GM12878 (cell line): ENCODE measurements around the gene CHERP. TPM values are rescaled to one million over a fixed set of nuclear protein-coding genes. Genes with fewer than 3 reads are reported as not detected.

Source experiments
- ATAC-seq: fragments of 200-7000 bp; cut with Tn5 transposase; 3 replicates; pipeline ENCODE4 v1.9.1; 2020; ENCODE audit warnings: mild to moderate bottlenecking, moderate library complexity
- BruUV-seq: library from RNA; stranded (reverse); fragments of 400-500 nt; replicated peaks from 2 replicates; lab custom pipeline; 2021; lab: Mats Ljungman, UMichigan
- CTCF ChIA-PET: fragments of 300-600 bp; sonication (Branson Sonifier 250); formaldehyde crosslinking; extraction: SDS; loops from one replicate; lab custom pipeline; 2021; ENCODE audit warnings: inconsistent platforms; lab: Yijun Ruan, JAX
- POLR2A ChIA-PET: fragments of 350-600 bp; formaldehyde crosslinking; extraction: SDS; loops from one replicate; lab custom pipeline; 2021; ENCODE audit warnings: inconsistent platforms; lab: Charles Lee
- RAD21 ChIA-PET: fragments of 300-600 bp; sonication (Branson Sonifier 250); formaldehyde crosslinking; loops from one replicate; lab custom pipeline; 2023; ENCODE audit warnings: antibody characterized with exemption; ENCODE audit not compliant: unreplicated experiment; lab: Charles Lee
- SMC1A ChIA-PET: fragments of 300-600 bp; sonication (Branson Sonifier 250); formaldehyde crosslinking; loops from one replicate; lab custom pipeline; 2023; ENCODE audit not compliant: unreplicated experiment, uncharacterized antibody; lab: Charles Lee
- DNase-seq: peaks from one replicate; pipeline ENCODE4 v3.0.0-alpha.2; 2011; ENCODE audit warnings: low read depth, low spot score
- FAIRE-seq: peaks from 3 replicates; lab custom pipeline; 2011; peaks lifted over from hg19 to GRCh38; lab: Jason Lieb, UNC
- H2AFZ ChIP-seq: 2 replicates; pipeline ENCODE4 v1.6.0; 2011; ENCODE audit warnings: low read depth, low read length, control low read depth; ENCODE audit not compliant: control insufficient read depth
- H3K27ac ChIP-seq: 2 replicates; pipeline ENCODE4 v1.5.1; 2011; ENCODE audit warnings: control low read depth; ENCODE audit not compliant: control insufficient read depth, insufficient read depth
- H3K27me3 ChIP-seq, 2 experiments: replicated peaks in 1 of 2; 2 replicates each; pipeline versions ENCODE4 v1.6.0 to v1.6.1; 2011; ENCODE audit warnings: low read length in 1 of 2; ENCODE audit not compliant: control insufficient read depth in 2 of 2, insufficient read depth in 2 of 2
- H3K36me3 ChIP-seq, 2 experiments: 2 replicates each; pipeline ENCODE4 v1.5.1; 2011; ENCODE audit warnings: low read length in 1 of 2; ENCODE audit not compliant: control insufficient read depth in 2 of 2, insufficient read depth in 2 of 2
- H3K4me1 ChIP-seq: 2 replicates; pipeline ENCODE4 v1.6.1; 2011; ENCODE audit warnings: mild to moderate bottlenecking, low read length, moderate library complexity, mixed read lengths; ENCODE audit not compliant: control insufficient read depth, insufficient read depth
- H3K4me2 ChIP-seq: 2 replicates; pipeline ENCODE4 v1.6.0; 2011; ENCODE audit warnings: control low read depth; ENCODE audit not compliant: control insufficient read depth, insufficient read depth
- H3K4me3 ChIP-seq: fragments of 200-600 bp; sonication (generic); 2 replicates; pipeline ENCODE4 v1.5.1; 2016
- H3K79me2 ChIP-seq: 2 replicates; pipeline ENCODE4 v1.6.0; 2011; ENCODE audit warnings: low read length; ENCODE audit not compliant: control insufficient read depth, insufficient read depth
- H3K9ac ChIP-seq: 2 replicates; pipeline ENCODE4 v1.8.0; 2011; ENCODE audit warnings: low read length, control low read depth, mixed read lengths; ENCODE audit not compliant: control insufficient read depth, insufficient read depth
- H3K9me3 ChIP-seq: replicated peaks from 3 replicates; pipeline ENCODE4 v1.5.1; 2011; ENCODE audit warnings: mild to moderate bottlenecking, low read length; ENCODE audit not compliant: control insufficient read depth, insufficient read depth
- H4K20me1 ChIP-seq: 2 replicates; pipeline ENCODE4 v1.6.0; 2011; ENCODE audit not compliant: control insufficient read depth, insufficient read depth
- BMI1 ChIP-seq: fragments of 450-650 bp; IDR thresholded peaks from 2 replicates; pipeline ENCODE4 v1.6.1; 2016; ENCODE audit warnings: mild to moderate bottlenecking, moderate library complexity, borderline replicate concordance
- CBX5 ChIP-seq: sonication (generic); IDR thresholded peaks from 2 replicates; pipeline ENCODE4 v1.6.1; 2016; ENCODE audit warnings: low read depth, moderate library complexity, mild to moderate bottlenecking, inconsistent platforms
- CREB1 ChIP-seq: IDR thresholded peaks from 2 replicates; pipeline ENCODE4 v1.6.1; 2012; ENCODE audit warnings: low read depth, mild to moderate bottlenecking, inconsistent platforms
- CUX1 ChIP-seq: IDR thresholded peaks from 2 replicates; pipeline ENCODE4 v1.6.1; 2012; ENCODE audit warnings: improper control_type of control experiment, low read depth, low read length; ENCODE audit not compliant: insufficient replicate concordance
- E2F8 ChIP-seq: fragments of 450-650 bp; IDR thresholded peaks from 2 replicates; pipeline ENCODE4 v1.6.1; 2018; ENCODE audit warnings: mild to moderate bottlenecking, low read depth, moderate library complexity; ENCODE audit not compliant: partially characterized antibody
- EED ChIP-seq: sonication (generic); IDR thresholded peaks from 2 replicates; pipeline ENCODE4 v1.6.1; 2016; ENCODE audit warnings: antibody characterized with exemption, low read depth
- HDGF ChIP-seq: fragments of 450-650 bp; IDR thresholded peaks from 2 replicates; pipeline ENCODE4 v1.6.1; 2016; ENCODE audit warnings: antibody characterized with exemption
- KAT2A ChIP-seq: conservative IDR thresholded peaks from 2 replicates; pipeline ENCODE4 v1.6.1; 2011; ENCODE audit warnings: low read depth, low read length; ENCODE audit not compliant: control insufficient read depth
- NFYB ChIP-seq: IDR thresholded peaks from 2 replicates; pipeline ENCODE4 v1.6.1; 2011; ENCODE audit warnings: low read depth, mild to moderate bottlenecking, low read length, improper control_type of control experiment, moderate library complexity; ENCODE audit not compliant: insufficient read depth
- PML ChIP-seq: IDR thresholded peaks from 2 replicates; pipeline ENCODE4 v1.6.1; 2012; ENCODE audit warnings: low read length, inconsistent platforms
- SRF ChIP-seq, 2 experiments: IDR thresholded peaks; 2 replicates each; pipeline ENCODE4 v1.6.1; 2011; ENCODE audit warnings: low read depth in 2 of 2, low read length in 2 of 2, mild to moderate bottlenecking in 1 of 2, moderate library complexity in 1 of 2
- STAT3 ChIP-seq: IDR thresholded peaks from 2 replicates; pipeline ENCODE4 v1.6.1; 2011; ENCODE audit warnings: low read depth, low read length, improper control_type of control experiment
- TBL1XR1 ChIP-seq: IDR thresholded peaks from 2 replicates; pipeline ENCODE4 v1.6.1; 2012; ENCODE audit warnings: low read depth, low read length, improper control_type of control experiment
- ZBTB33 ChIP-seq: fragments of 450-650 bp; IDR thresholded peaks from 2 replicates; pipeline ENCODE4 v1.6.1; 2017; ENCODE audit warnings: mild to moderate bottlenecking
- ZNF207 ChIP-seq: fragments of 450-650 bp; IDR thresholded peaks from 2 replicates; pipeline ENCODE4 v1.6.1; 2014; ENCODE audit warnings: antibody characterized with exemption, mild to moderate bottlenecking, borderline replicate concordance
- ZNF24 ChIP-seq: fragments of 450-650 bp; IDR thresholded peaks from 2 replicates; pipeline ENCODE4 v1.6.1; 2017; ENCODE audit warnings: antibody characterized with exemption, mild to moderate bottlenecking
- WGBS: methylation state at CpG from one replicate; pipeline ENCODE4 v1.1.6; 2016; ENCODE audit warnings: low lambda C conversion rate; ENCODE audit not compliant: insufficient replicate concordance, insufficient coverage; ENCODE audit errors: missing lambda C conversion rate; 5-methylcytosine and 5-hydroxymethylcytosine counted together
- in situ Hi-C: fragments of 300-500 bp; cut with MboI; formaldehyde crosslinking; loops from 9 replicates; pipeline ENCODE4 v1.14.3; 2018; ENCODE audit warnings: mixed read lengths
- intact Hi-C: fragments of 100-400 bp; cut with micrococcal nuclease; formaldehyde crosslinking; loops from one replicate; pipeline ENCODE4 v1.14.2; 2022; ENCODE audit not compliant: unreplicated experiment
- polyA plus RNA-seq, 11 experiments: library from polyadenylated mRNA; depleted of rRNA in 4 of 11; unstranded in 6 of 11; stranded (reverse) in 5 of 11; fragments of >200 nt; fragmentation: Nextera tagmentation in 4 of 11; fragmentation: Illumina TruSeq in 1 of 11; extraction: Ambion mirVana in 4 of 11; extraction: Trizol in 1 of 11; gene quantifications; 1 replicate in 1 of 11; 2 replicates in 10 of 11; pipeline versions ENCODE4 v1.2.1 to v1.2.3, GENCODE V29; 2011 to 2016; ENCODE audit warnings: inconsistent platforms in 2 of 11, missing spikeins in 2 of 11, low read depth in 1 of 11
- total RNA-seq, 4 experiments: library from RNA; depleted of rRNA in 3 of 4; stranded (reverse); fragments of >200 nt in 3 of 4; fragmentation: Illumina TruSeq in 1 of 4; extraction: Trizol in 1 of 4; gene quantifications; 2 replicates each; pipeline versions ENCODE4 v1.2.1 to v1.2.3, GENCODE V29; 2013 to 2021

The CHERP gene
- total and polyA plus RNA-seq, 10 of the 15 experiments (the other 5 are each of a cell fraction or from before 2014, with no cell fraction given), result 0.66 to 65.3 (median 12.2) TPM

GRCh38 chr19:16537111-16537510, 5.1 kb downstream of the CHERP start:
- TF ChIP-seq BMI1 (no peak), CBX5 (no peak), TBL1XR1 (no peak), CREB1 (no peak), EED (no peak), ZBTB33 (no peak), CUX1 (no peak), E2F8 (no peak), PML (no peak), ZNF24 (no peak), STAT3 (no peak), HDGF (no peak), ZNF207 (no peak), KAT2A (no peak), NFYB (no peak), SRF (IDR thresholded peaks at IDR 0.05; ENCODE audit: low read depth in 2 of 2, low read length in 2 of 2) (no peak)
- DNase-seq, result no peak
- Histone ChIP-seq H4K20me1 (peaks cover 4% of the 10 kb centered on the region; the same call in 1 of the 2 replicates), H3K27me3 (no peaks in the 10 kb centered on the region), H3K4me2 (no peak overlapping the region), H2AFZ (no peak overlapping the region), H3K36me3 (peaks cover 16 to 36% of the 10 kb centered on the region in 2 experiments; a peak in 3 of 4 replicates), H3K79me2 (peaks cover 48% of the 10 kb centered on the region), H3K4me3 (no peak overlapping the region), H3K9me3 (no peaks in the 10 kb centered on the region; the same call in 2 of the 3 replicates), H3K9ac (no peak overlapping the region), H3K4me1 (peaks cover 5% of the 10 kb centered on the region; the same call in 1 of the 2 replicates), H3K27ac (no peak overlapping the region)
- in situ Hi-C loops, result no loop called here
- 94% methylated on average over 13 of the region's 13 CpGs for WGBS
- CTCF ChIA-PET, result no interaction called here
- no TSS peak for BruUV-seq
- no peak for FAIRE-seq
- POLR2A ChIA-PET, result no interaction called here
- SMC1A ChIA-PET, result no interaction called here
- no peak for ATAC-seq
- RAD21 ChIA-PET, result no interaction called here
- intact Hi-C loops, result no loop called here
